ENCODE measurements around the gene BMPR1B. TPM values are rescaled to one million over a fixed set of nuclear protein-coding genes. Genes with fewer than 3 reads are reported as not detected.

BMPR1B gene
- total RNA-seq, 1 experiment from 2014 or later, result 0.35 TPM

DNA sequence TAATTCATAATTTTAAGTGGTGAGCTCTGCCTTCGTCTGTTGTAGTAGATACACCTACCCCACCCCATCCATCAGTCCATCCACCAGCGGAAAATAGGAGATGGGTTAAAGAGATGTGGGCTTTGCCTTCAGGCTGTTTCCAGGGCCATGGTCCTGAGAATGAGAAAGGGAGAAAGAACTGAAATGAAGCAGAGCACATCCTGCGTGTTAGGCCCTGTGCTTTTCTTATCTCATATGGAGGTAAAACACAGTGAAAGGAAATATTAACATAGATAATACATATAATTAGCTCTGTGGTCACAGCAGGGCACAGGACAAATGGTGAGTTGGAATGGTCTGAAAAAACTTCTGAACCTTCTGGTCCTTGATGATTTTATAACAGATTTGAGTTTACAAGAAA, 393.5 kb downstream of the BMPR1B start:
- no peak overlapping the region for H3T11ph ChIP-seq (ENCODE audit: low read length)
- no peak overlapping the region for H3K14ac ChIP-seq (ENCODE audit: insufficient read depth, low read length)
- Mint-ChIP-seq H3K9me3 (no peaks in the 10 kb centered on the region), H3K4me1 (peaks cover 6% of the 10 kb centered on the region in 2 experiments), H3K36me3 (ENCODE audit: insufficient read depth in 1 of 3, low read depth in 3 of 3) (no peaks in the 10 kb centered on the region), H3K4me3 (no peak overlapping the region), H3K27me3 (ENCODE audit: low read depth) (no peaks in the 10 kb centered on the region), H3K27ac (peak overlapping the region in 1 of 3 experiments; percentile 37; a peak in 1 of 7 replicates)
- no peak overlapping the region for H4K8ac ChIP-seq (replicated peaks; ENCODE audit: insufficient read length, low read depth, low read length)
- no peaks in the 10 kb centered on the region for H3K4me1 ChIP-seq (ENCODE audit: insufficient read depth, low read length)
- H2AK5ac ChIP-seq (ENCODE audit: insufficient read length, low read length), result no peak overlapping the region
- H3K27me3 ChIP-seq (ENCODE audit: insufficient read depth, low read length), result no peaks in the 10 kb centered on the region
- no peak overlapping the region for H2BK5ac ChIP-seq (ENCODE audit: insufficient read length, low read length)
- no peak overlapping the region for H3K23ac ChIP-seq (ENCODE audit: insufficient read length, low read depth, low read length)
- H2BK12ac ChIP-seq (ENCODE audit: insufficient read length, low read depth, low read length), result no peak overlapping the region
- no peak overlapping the region for H3K4ac ChIP-seq (ENCODE audit: low read depth, low read length)
- H2BK120ac ChIP-seq (ENCODE audit: low read depth, low read length, poor library complexity, severe bottlenecking), result no peak overlapping the region
- no peak overlapping the region for H3K56ac ChIP-seq (ENCODE audit: insufficient read length, low read depth, low read length)
- no peaks in the 10 kb centered on the region for H4K20me1 ChIP-seq (ENCODE audit: control insufficient read depth, insufficient read depth, insufficient read length)
- no peak overlapping the region for H2BK15ac ChIP-seq (ENCODE audit: low read depth, low read length)
- no peaks in the 10 kb centered on the region for H3K79me2 ChIP-seq (ENCODE audit: insufficient read depth, low read length)
- no peak for DNase-seq
- H3K9me3 ChIP-seq (ENCODE audit: control insufficient read depth, low read depth, low read length), result no peaks in the 10 kb centered on the region
- H2BK20ac ChIP-seq (ENCODE audit: low read depth, low read length, poor library complexity, severe bottlenecking), result no peak overlapping the region
- H3K18ac ChIP-seq (ENCODE audit: insufficient read length, low read depth, low read length), result no peak overlapping the region
- TF ChIP-seq, protein P1, sequence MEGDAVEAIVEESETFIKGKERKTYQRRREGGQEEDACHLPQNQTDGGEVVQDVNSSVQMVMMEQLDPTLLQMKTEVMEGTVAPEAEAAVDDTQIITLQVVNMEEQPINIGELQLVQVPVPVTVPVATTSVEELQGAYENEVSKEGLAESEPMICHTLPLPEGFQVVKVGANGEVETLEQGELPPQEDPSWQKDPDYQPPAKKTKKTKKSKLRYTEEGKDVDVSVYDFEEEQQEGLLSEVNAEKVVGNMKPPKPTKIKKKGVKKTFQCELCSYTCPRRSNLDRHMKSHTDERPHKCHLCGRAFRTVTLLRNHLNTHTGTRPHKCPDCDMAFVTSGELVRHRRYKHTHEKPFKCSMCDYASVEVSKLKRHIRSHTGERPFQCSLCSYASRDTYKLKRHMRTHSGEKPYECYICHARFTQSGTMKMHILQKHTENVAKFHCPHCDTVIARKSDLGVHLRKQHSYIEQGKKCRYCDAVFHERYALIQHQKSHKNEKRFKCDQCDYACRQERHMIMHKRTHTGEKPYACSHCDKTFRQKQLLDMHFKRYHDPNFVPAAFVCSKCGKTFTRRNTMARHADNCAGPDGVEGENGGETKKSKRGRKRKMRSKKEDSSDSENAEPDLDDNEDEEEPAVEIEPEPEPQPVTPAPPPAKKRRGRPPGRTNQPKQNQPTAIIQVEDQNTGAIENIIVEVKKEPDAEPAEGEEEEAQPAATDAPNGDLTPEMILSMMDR (conservative IDR thresholded peaks at IDR 0.05), result no peak
- H4K91ac ChIP-seq (ENCODE audit: insufficient read length, low read depth, low read length), result no peak overlapping the region
- H3K4me2 ChIP-seq (ENCODE audit: insufficient read depth, insufficient read length, low read length), result no peak overlapping the region
- no peak overlapping the region for H4K5ac ChIP-seq (ENCODE audit: insufficient read length, low read depth, low read length)
- H3K79me1 ChIP-seq (ENCODE audit: insufficient read depth, low read depth, low read length, poor library complexity, severe bottlenecking), result no peaks in the 10 kb centered on the region
- no CpG with 5 or more reads among the region's 3 CpGs for WGBS (ENCODE audit: extremely low coverage, insufficient read length, low lambda C conversion rate)
- H3K27ac ChIP-seq (ENCODE audit: insufficient read length, low read depth, low read length), result no peak overlapping the region
- no peak overlapping the region for H2AFZ ChIP-seq (ENCODE audit: low read length)
- H3K9ac ChIP-seq (ENCODE audit: extremely low read depth, insufficient read length, low read length), result no peak overlapping the region
- H3K23me2 ChIP-seq (ENCODE audit: insufficient read length, low read depth, low read length, poor library complexity, severe bottlenecking), result no peaks in the 10 kb centered on the region

All from H9 (cell line).